Brain microvascular endothelial cell (primary cell): ENCODE measurements around the gene C9orf78.
A peak's percentile ranks its signal among the peaks of the same experiment; 100 is the strongest.

Experiments
- DNase-seq: peaks from one replicate; pipeline ENCODE4 v3.0.0-alpha.2; 2020
- H3K27ac ChIP-seq: fragments of 250-450 bp; sonication (Bioruptor Pico); 2 replicates; pipeline ENCODE4 v1.5.1; 2020; ENCODE audit warnings: mild to moderate bottlenecking, moderate library complexity
- H3K27me3 ChIP-seq: fragments of 250-450 bp; sonication (Bioruptor Pico); replicated peaks from 2 replicates; pipeline ENCODE4 v1.5.1; 2020; ENCODE audit warnings: mild to moderate bottlenecking
- H3K36me3 ChIP-seq: fragments of 250-450 bp; sonication (Bioruptor Pico); replicated peaks from 2 replicates; pipeline ENCODE4 v1.5.1; 2020; ENCODE audit warnings: mild to moderate bottlenecking
- H3K4me3 ChIP-seq: 2 replicates; pipeline ENCODE4 v1.5.1; 2011; ENCODE audit warnings: low read depth, mild to moderate bottlenecking, control low read depth, low read length, moderate library complexity
- in situ Hi-C: cut with HindIII; loops from 2 replicates; pipeline ENCODE4 v1.10.0; 2017; ENCODE audit warnings: low sequenced_read_pairs, low pct_ligation_motif_present
- TF ChIP-seq, protein P1 (sequence below): IDR thresholded peaks from 2 replicates; pipeline ENCODE4 v1.5.1; 2011; ENCODE audit warnings: low read depth, mild to moderate bottlenecking, moderate library complexity, low read length, control low read depth, inconsistent platforms; ENCODE audit errors: missing control alignments

Gene C9orf78

DNA sequence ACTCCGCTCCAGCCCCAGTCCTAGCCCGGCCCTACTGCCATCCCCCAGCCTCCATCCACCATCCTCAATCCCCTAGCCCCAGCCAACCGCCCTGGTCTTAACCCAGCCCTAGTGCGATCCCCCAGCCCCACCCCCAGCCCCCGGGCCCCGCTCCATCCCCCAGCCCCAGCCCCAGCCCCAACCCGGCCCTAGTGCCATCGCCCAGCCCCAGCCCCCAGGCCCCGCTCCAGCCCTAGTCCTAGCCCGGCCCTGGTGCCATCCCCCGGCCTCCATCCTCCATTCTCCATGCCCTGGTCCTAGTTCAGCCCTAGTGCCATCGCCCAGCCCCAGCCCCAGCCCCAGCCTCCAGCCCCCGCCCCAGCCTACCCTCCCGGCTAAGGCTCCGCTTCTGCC is 11.5 kb downstream of the C9orf78 start:
- H3K27ac ChIP-seq: peak overlapping the region; percentile 54
- in situ Hi-C loops: no loop called here

DNA sequence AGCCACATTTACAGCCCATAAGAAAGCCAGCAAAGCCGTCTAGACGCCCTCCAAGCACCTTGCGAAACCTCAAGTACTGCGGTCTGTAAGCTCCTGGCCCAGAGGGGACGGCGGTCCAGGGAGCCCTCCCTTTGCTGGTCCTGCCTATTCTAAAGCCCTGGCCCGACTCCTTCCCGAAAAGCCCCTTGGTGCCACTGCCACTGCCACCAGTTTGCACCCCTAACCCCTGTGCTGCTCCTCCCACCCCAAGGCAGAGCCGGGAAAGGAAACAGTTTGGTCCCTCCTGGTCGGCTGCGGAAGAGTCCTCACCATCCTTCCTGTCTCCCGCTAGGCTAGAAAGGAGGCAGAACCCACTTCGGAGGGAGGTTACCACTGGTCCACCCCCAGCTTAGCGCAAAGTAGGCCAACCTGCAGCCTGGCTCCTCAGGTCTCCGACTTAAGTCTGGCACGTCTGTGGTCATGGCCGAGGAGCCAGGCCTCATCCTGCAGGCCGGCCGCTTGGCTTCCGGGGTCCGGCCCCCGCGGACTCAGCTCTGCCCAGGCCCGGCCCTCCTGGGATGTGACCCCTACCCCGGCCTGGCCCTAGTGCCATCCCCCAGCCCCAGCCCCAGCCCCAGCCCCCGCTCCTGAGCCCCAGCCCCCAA is 12.1 kb downstream of the C9orf78 start:
- TF ChIP-seq, protein P1, sequence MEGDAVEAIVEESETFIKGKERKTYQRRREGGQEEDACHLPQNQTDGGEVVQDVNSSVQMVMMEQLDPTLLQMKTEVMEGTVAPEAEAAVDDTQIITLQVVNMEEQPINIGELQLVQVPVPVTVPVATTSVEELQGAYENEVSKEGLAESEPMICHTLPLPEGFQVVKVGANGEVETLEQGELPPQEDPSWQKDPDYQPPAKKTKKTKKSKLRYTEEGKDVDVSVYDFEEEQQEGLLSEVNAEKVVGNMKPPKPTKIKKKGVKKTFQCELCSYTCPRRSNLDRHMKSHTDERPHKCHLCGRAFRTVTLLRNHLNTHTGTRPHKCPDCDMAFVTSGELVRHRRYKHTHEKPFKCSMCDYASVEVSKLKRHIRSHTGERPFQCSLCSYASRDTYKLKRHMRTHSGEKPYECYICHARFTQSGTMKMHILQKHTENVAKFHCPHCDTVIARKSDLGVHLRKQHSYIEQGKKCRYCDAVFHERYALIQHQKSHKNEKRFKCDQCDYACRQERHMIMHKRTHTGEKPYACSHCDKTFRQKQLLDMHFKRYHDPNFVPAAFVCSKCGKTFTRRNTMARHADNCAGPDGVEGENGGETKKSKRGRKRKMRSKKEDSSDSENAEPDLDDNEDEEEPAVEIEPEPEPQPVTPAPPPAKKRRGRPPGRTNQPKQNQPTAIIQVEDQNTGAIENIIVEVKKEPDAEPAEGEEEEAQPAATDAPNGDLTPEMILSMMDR: no peak
- in situ Hi-C loops: no loop called here
- Histone ChIP-seq H3K4me3 (peak overlapping the region; percentile 87), H3K36me3 (peaks cover 43% of the 10 kb centered on the region), H3K27ac (no peak overlapping the region), H3K27me3 (no peaks in the 10 kb centered on the region)
- no peak for DNase-seq

More for the DNA sequence above, 11.5 kb downstream of the C9orf78 start:
- Histone ChIP-seq H3K27me3 (no peaks in the 10 kb centered on the region), H3K36me3 (peaks cover 40% of the 10 kb centered on the region), H3K4me3 (peak overlapping the region; percentile 87)
- TF ChIP-seq, protein P1: no peak
- DNase-seq: no peak

DNA sequence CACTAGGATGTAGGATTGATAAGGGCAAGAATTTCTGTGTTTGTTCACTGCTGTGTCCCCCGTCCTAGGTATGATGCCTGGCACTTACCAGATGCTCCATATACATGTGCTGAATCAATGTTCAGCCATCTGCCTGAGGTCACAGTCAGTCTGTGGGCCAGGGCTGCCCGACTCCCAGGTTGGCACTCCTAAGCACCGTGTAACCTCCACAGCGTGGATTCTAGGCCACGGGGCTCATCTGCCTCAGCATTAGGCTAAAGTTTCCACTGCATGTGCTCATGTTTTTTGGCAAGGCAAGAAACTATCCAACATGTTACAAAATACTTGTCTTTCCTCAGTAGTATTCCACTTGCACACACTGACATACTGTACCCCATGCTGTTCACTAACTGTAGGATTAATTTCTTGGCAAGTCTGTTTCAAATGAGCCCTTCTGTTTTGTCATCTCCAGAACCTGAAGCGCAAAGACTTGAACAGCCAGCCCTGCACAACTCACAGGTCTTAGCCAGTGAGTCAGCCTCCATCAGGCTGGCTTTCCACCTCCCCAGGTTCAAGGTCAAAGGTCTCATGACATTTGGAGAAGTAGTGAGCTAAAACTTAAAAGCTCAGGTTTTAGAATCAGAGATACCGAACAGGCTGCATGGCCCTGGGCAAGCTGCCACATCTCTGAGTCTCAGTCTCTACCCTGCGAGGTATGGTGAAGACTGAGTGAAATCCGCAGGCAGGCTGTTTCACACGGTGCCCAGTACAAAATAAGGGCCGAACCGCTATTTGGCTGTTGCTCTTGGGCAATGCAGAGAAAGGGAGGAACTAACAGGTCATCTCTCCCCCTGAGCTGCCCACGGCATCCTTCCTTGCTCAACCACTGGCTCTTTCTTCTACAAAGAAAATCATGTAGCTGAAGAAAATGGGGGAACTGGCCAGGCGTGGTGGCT is 18.3 kb downstream of the C9orf78 start:
- no peak for DNase-seq
- in situ Hi-C loops: no loop called here
- Histone ChIP-seq H3K27ac (no peak overlapping the region), H3K36me3 (peaks cover 57% of the 10 kb centered on the region), H3K27me3 (no peaks in the 10 kb centered on the region), H3K4me3 (no peak overlapping the region)
- TF ChIP-seq, protein P1: no peak

- no peak for DNase-seq
- Histone ChIP-seq H3K36me3 (peaks cover 48% of the 10 kb centered on the region), H3K4me3 (no peak overlapping the region), H3K27me3 (no peaks in the 10 kb centered on the region), H3K27ac (no peak overlapping the region)
- TF ChIP-seq, protein P1: no peak
- in situ Hi-C loops: no loop called here
Observed at GRCh38 chr9:129815278-129815677, 19.8 kb downstream of the C9orf78 start.

DNA sequence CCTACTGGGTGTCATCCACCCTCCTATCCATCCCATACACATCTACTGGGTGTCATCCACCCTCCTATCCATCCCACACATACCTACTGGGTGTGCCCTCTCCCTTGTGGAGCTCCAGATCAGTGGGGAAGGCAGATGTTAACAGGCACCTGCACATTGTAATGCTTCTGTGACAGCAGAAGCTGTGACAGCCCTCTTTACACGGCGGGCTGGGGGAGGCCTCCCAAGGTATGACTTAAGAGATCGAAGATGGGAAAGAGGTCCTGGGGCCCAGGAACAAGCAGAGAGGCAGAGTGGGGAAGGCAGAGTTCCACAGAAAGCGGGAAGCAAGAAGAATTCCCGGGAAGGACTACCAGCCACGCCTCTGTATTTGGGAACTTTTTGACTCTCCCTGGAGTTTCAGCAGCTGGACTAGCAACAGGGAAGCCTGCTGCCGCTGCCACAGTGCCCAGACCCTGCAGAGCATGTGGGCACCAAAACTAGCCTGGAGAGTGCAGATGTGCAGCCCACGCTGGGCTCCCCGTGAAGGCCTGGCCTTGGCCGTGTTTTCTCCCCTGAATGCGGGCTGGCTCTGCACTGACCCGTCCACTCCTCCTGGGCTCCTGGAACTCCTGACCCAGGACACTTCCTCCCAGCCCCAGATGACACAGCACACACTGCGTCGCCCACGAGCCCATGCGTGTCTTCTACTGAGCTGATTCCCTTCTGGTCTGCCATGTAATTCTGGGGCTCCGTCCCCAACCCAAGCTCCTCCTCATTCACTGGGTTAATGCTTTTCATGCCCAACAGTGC is 20.4 kb downstream of the C9orf78 start:
- Histone ChIP-seq H3K27me3 (no peaks in the 10 kb centered on the region), H3K4me3 (no peak overlapping the region), H3K27ac (no peak overlapping the region), H3K36me3 (peaks cover 48% of the 10 kb centered on the region)
- in situ Hi-C loops: no loop called here
- TF ChIP-seq, protein P1: no peak
- no peak for DNase-seq
